ENCODE measurements around the gene STIMATE.

Gene STIMATE

GRCh38 chr3:52910823-52911222 is 13.5 kb upstream of the STIMATE start:
- no peak for TF ChIP-seq CTCF (IDR thresholded peaks at IDR 0.05)
- no peak for TF ChIP-seq ZFX (IDR thresholded peaks at IDR 0.05; ENCODE audit: borderline replicate concordance)
- no peak overlapping the region for H3K27ac ChIP-seq

GRCh38 chr3:52907497-52907896 is 10.1 kb upstream of the STIMATE start:
- TF ChIP-seq CTCF (IDR thresholded peaks at IDR 0.05) (no peak), ZFX (IDR thresholded peaks at IDR 0.05; ENCODE audit: borderline replicate concordance) (no peak)
- H3K27ac ChIP-seq = no peak overlapping the region

GRCh38 chr3:52904552-52904951 is 7.2 kb upstream of the STIMATE start:
- no peak for TF ChIP-seq CTCF (IDR thresholded peaks at IDR 0.05)
- TF ChIP-seq ZFX (IDR thresholded peaks at IDR 0.05; ENCODE audit: borderline replicate concordance) = no peak
- no peak overlapping the region for H3K27ac ChIP-seq

GRCh38 chr3:52904000-52904399 is 6.7 kb upstream of the STIMATE start:
- TF ChIP-seq CTCF (IDR thresholded peaks at IDR 0.05) = no peak
- TF ChIP-seq ZFX (IDR thresholded peaks at IDR 0.05; ENCODE audit: borderline replicate concordance) = no peak

GRCh38 chr3:52896613-52897012 is 735 bp downstream of the STIMATE start:
- no peak overlapping the region for H3K27ac ChIP-seq
- TF ChIP-seq ZFX (IDR thresholded peaks at IDR 0.05; ENCODE audit: borderline replicate concordance) (no peak), CTCF (IDR thresholded peaks at IDR 0.05) (no peak)

More at GRCh38 chr3:52904000-52904399, 6.7 kb upstream of the STIMATE start:
- H3K27ac ChIP-seq = no peak overlapping the region

GRCh38 chr3:52896151-52896550 is 1.2 kb downstream of the STIMATE start:
- TF ChIP-seq CTCF (IDR thresholded peaks at IDR 0.05) (no peak), ZFX (IDR thresholded peaks at IDR 0.05; ENCODE audit: borderline replicate concordance) (no peak)
- H3K27ac ChIP-seq = no peak overlapping the region

- no peak for TF ChIP-seq ZFX (IDR thresholded peaks at IDR 0.05; ENCODE audit: borderline replicate concordance)
- no peak overlapping the region for H3K27ac ChIP-seq
Observed at GRCh38 chr3:52895418-52895817, 1.9 kb downstream of the STIMATE start.

GRCh38 chr3:52894756-52895155 is 2.6 kb downstream of the STIMATE start:
- TF ChIP-seq ZFX (IDR thresholded peaks at IDR 0.05; ENCODE audit: borderline replicate concordance) (no peak), CTCF (IDR thresholded peaks at IDR 0.05) (no peak)
- H3K27ac ChIP-seq = no peak overlapping the region

Data from 22Rv1 (cell line).